Activated CD8-positive, alpha-beta T cell treated with anti-CD3 and anti-CD28 coated beads for 36 hours (primary cell): ENCODE data around the gene LSM12. TPM values are rescaled to one million over a fixed set of nuclear protein-coding genes. Genes with fewer than 3 reads are reported as not detected.

Experiments used
- ATAC-seq: fragments of 200-7000 bp; cut with Tn5 transposase; one replicate; pipeline ENCODE4 v1.10.0; 2021; ENCODE audit warnings: mild to moderate bottlenecking, moderate library complexity
- CTCF ChIA-PET: fragments of 350-600 bp; sonication (Branson Sonifier 250); formaldehyde crosslinking; loops from one replicate; lab custom pipeline; 2021; ENCODE audit warnings: antibody characterized with exemption; lab: Charles Lee
- POLR2A ChIA-PET: fragments of 350-600 bp; sonication (Branson Sonifier 250); formaldehyde crosslinking; loops from one replicate; lab custom pipeline; 2021; ENCODE audit warnings: antibody characterized with exemption; lab: Charles Lee
- DNase-seq: peaks from one replicate; pipeline ENCODE4 v3.0.0-alpha.2; 2020
- H3K27ac Mint-ChIP-seq: one replicate; pipeline ENCODE4 v1.8.0; 2021; ENCODE audit warnings: mild to moderate bottlenecking, mixed read lengths
- H3K27me3 Mint-ChIP-seq: one replicate; pipeline ENCODE4 v1.8.0; 2021; ENCODE audit warnings: mixed read lengths
- H3K36me3 Mint-ChIP-seq: one replicate; pipeline ENCODE4 v1.8.0; 2021; ENCODE audit warnings: low read depth, mixed read lengths
- H3K4me1 Mint-ChIP-seq: one replicate; pipeline ENCODE4 v1.8.0; 2021; ENCODE audit warnings: low read depth, mixed read lengths
- H3K4me3 Mint-ChIP-seq: one replicate; pipeline ENCODE4 v1.8.0; 2021; ENCODE audit warnings: mild to moderate bottlenecking, moderate library complexity, mixed read lengths
- H3K9me3 Mint-ChIP-seq: one replicate; pipeline ENCODE4 v1.8.0; 2021; ENCODE audit warnings: mixed read lengths
- CTCF ChIP-seq: fragments of 200-600 bp; IDR thresholded peaks from one replicate; pipeline ENCODE4 v1.8.0; 2022; ENCODE audit warnings: antibody characterized with exemption, mild to moderate bottlenecking
- intact Hi-C: fragments of 100-400 bp; cut with micrococcal nuclease; formaldehyde crosslinking; loops from one replicate; pipeline ENCODE4 v1.10.0; 2022
- total RNA-seq, 2 experiments: library from RNA; stranded (reverse); gene quantifications; one replicate each; pipeline ENCODE4 v1.2.3, GENCODE V29; 2021

LSM12 gene
- total RNA-seq, 2 experiments from 2014 or later = 104 to 110 TPM

GRCh38 chr17:44095388-44095646 is 28.8 kb upstream of the LSM12 start:
- ChIA-PET CTCF (no interaction called here), POLR2A (interaction anchor here (1.0 to 1.4 kb wide), 2 partner anchors 24 to 43 kb away, joined by 3 to 5 read pairs; partner anchors contain the start of gene G6PC3)
- intact Hi-C loops = no loop called here
- no peak overlapping the region for H3K4me3 Mint-ChIP-seq
- no peak overlapping the region for H3K27ac Mint-ChIP-seq
- H3K4me1 Mint-ChIP-seq = peaks cover 13% of the 10 kb centered on the region
- DNase-seq (no peak), ATAC-seq (no peak)
- H3K27me3 Mint-ChIP-seq = no peaks in the 10 kb centered on the region
- no peaks in the 10 kb centered on the region for H3K9me3 Mint-ChIP-seq
- no peak for TF ChIP-seq CTCF
- no peaks in the 10 kb centered on the region for H3K36me3 Mint-ChIP-seq

GRCh38 chr17:44094701-44095387 is 28.4 kb upstream of the LSM12 start:
- no peak overlapping the region for H3K4me3 Mint-ChIP-seq
- POLR2A ChIA-PET = interaction anchor here (0.8 to 1.4 kb wide), 4 partner anchors 22 to 109 kb away, joined by 3 to 5 read pairs (median 4); partner anchors contain the start of gene G6PC3
- no peaks in the 10 kb centered on the region for H3K27me3 Mint-ChIP-seq
- no peaks in the 10 kb centered on the region for H3K9me3 Mint-ChIP-seq
- CTCF ChIA-PET = interaction anchor here (0.6 to 1.1 kb wide), 2 partner anchors 20 to 21 kb away, joined by 3 read pairs; no protein-coding TSS in a partner anchor
- H3K4me1 Mint-ChIP-seq = peaks cover 13% of the 10 kb centered on the region
- no peak for TF ChIP-seq CTCF
- ATAC-seq (no peak), DNase-seq (no peak)
- intact Hi-C loops = no loop called here
- no peak overlapping the region for H3K27ac Mint-ChIP-seq
- H3K36me3 Mint-ChIP-seq = no peaks in the 10 kb centered on the region

- DNase-seq = no peak
- peaks cover 13% of the 10 kb centered on the region for H3K4me1 Mint-ChIP-seq
- no peak for ATAC-seq
- no peaks in the 10 kb centered on the region for H3K27me3 Mint-ChIP-seq
- intact Hi-C loops = no loop called here
- H3K27ac Mint-ChIP-seq = no peak overlapping the region
- ChIA-PET POLR2A (no interaction called here), CTCF (no interaction called here)
- H3K36me3 Mint-ChIP-seq = no peaks in the 10 kb centered on the region
- H3K4me3 Mint-ChIP-seq = no peak overlapping the region
- H3K9me3 Mint-ChIP-seq = no peaks in the 10 kb centered on the region
- no peak for TF ChIP-seq CTCF
These were observed 26.9 kb upstream of the LSM12 start for GRCh38 chr17:44093231-44093900.

- ChIA-PET POLR2A (interaction anchor here (0.9 to 1.5 kb wide), 2 partner anchors 32 to 63 kb away, joined by 3 to 4 read pairs; partner anchors contain the start of gene HDAC5), CTCF (interaction anchor here (1.5 kb wide), 1 partner anchor 8 kb away, joined by 4 read pairs; no protein-coding TSS in a partner anchor)
- Mint-ChIP-seq H3K4me1 (peaks cover 15% of the 10 kb centered on the region), H3K9me3 (no peaks in the 10 kb centered on the region), H3K27ac (no peak overlapping the region), H3K27me3 (no peaks in the 10 kb centered on the region), H3K36me3 (no peaks in the 10 kb centered on the region), H3K4me3 (no peak overlapping the region)
- no peak for TF ChIP-seq CTCF
- ATAC-seq = no peak
- no peak for DNase-seq
- intact Hi-C loops = no loop called here
These were observed 25.6 kb upstream of the LSM12 start for GRCh38 chr17:44092051-44092450.
